MM.1S (cell line): Measurements from ENCODE around the gene GRPEL1.

ENCODE experiments used
- CTCF ChIP-seq: fragments of 300-600 bp; sonication (generic); IDR thresholded peaks from 2 replicates; pipeline ENCODE4 v1.5.1; 2016; ENCODE audit warnings: antibody characterized with exemption, low read length, mixed read lengths
- EZH2 ChIP-seq: fragments of 300-600 bp; sonication (generic); optimal IDR thresholded peaks from 2 replicates; pipeline ENCODE3; 2017; ENCODE audit warnings: low read depth, mild to moderate bottlenecking, antibody characterized with exemption, low read length, mixed read lengths

- TF ChIP-seq CTCF: no peak
- no peak for TF ChIP-seq EZH2
These were observed 53.0 kb downstream of the GRPEL1 start for GRCh38 chr4:7014815-7015214.
